ENCODE measurements around the gene CUL4A.

Gene CUL4A

DNA sequence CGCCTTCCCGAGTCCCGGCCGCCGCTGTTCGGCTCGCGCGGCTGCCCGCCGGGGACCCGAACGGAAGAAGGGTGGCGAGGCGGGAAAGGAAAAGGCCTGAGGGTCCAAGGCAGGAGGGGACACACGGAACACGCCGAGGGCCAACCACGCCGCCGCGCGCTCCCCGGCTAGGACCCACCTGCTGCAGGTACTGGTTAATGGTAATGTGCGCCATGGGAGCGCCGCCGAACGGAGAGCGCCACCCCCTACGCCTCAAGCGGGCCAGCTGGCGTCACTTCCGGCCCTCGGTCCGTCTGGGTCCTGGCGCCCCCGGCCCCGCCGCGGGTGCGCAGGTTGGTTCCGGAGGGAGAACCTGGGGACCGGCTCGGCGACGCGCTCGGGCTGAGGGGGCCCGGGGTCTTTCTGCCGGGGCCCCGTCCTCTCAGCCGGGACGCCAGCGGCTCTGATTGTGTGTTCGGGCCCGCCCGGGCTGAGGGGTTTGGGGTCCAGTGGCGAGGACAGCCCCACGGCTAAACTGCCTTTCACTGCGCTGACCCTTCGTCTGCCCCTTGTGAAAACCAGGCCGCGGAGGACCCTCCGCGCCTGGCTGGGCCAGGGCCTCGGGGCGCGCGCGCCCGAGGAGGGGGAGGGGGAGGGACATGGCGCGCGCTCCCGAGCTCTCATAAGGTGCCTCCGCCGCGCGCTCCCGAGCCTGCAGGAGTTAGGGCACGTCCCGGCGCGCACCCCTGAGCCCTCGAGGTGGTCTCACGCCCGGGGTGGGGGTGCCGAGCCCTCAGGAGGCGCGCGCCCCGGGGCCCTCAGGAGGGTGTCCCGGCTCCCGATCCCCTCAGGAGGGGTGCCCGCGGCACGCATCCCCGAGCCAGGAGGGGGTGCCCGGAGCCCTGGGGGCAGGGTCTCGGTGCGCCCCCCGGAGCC lies 735 bp upstream of the CUL4A start, which contains the start of gene PCID2:
Gene PCID2 (minus strand): TSS at position 249 of the 915 bp plus-strand sequence. CDS start 35 bp downstream, at position 214.
- DNase-seq (ENCODE audit: low spot score), result peak; percentile 95

DNA sequence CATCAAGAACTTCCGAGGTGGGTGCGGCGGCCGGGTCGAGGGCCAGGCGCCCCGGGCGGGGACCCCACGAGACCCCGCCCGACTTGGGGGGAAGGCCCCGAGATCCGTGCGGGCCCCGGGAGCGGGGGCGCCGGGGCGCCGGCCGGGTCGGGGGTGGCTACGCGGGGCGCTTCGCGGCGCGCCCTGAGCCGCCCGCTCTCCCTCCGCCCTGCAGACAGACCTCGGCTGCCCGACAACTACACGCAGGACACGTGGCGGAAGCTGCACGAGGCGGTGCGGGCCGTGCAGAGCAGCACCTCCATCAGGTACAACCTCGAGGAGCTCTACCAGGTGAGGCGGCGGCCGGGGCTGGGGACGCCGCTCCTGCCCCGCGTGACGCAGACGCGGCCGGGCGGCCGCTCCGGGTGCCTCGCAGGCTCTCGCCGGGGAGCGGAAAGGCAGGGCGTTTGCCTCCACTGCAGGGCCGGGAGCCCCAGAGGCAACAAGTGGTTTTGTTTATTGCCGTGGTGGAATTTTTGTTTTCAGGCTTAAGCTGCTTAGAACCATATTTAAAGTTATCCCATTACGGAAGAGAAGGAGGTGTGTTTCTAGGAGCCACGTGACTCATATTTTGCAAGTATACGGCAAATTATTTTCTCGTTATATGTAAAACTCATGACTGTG lies 477 bp downstream of the CUL4A start:
- DNase-seq (ENCODE audit: low spot score), result peak; percentile 80

DNA sequence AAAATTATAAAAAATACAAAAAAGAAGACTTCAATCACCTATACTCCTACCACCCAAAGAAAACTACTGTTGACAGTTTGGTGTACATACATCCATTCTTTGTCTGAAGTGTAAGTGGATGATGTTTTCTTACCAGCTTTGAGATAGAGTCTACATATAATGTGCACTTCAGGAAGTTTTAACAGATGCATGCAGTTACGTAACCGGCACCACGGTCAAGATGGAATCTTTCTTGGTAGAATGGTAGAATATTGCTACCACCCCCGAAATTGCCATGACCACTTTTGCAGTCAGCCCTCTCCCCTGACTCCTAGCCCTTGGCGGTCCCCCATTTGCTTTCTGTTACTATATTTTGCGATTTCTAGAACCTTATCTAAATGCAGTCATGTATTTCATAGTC lies 1.4 kb downstream of the CUL4A start:
- DNase-seq (ENCODE audit: low spot score), result peak; percentile 41

DNA sequence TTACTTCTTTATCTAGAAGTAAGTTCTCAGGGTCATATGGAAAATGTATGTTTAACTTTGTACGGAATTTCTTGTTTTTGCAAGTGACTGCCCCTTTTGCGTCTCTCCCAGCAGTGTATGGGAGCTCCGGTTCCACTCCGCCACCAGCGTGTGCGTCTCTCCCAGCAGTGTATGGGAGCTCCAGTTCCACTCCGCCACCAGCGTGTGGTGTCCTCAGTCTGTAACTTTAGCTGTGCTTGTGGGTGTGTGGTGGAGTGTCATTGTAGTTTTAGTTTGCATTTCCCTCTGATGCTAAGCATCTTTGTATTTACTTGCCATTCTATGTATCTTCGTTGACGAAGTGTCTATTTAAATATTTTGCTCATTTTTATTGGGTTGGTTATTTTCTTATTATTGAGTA lies 2.4 kb downstream of the CUL4A start:
- peak; percentile 62 for DNase-seq (ENCODE audit: low spot score)

DNA sequence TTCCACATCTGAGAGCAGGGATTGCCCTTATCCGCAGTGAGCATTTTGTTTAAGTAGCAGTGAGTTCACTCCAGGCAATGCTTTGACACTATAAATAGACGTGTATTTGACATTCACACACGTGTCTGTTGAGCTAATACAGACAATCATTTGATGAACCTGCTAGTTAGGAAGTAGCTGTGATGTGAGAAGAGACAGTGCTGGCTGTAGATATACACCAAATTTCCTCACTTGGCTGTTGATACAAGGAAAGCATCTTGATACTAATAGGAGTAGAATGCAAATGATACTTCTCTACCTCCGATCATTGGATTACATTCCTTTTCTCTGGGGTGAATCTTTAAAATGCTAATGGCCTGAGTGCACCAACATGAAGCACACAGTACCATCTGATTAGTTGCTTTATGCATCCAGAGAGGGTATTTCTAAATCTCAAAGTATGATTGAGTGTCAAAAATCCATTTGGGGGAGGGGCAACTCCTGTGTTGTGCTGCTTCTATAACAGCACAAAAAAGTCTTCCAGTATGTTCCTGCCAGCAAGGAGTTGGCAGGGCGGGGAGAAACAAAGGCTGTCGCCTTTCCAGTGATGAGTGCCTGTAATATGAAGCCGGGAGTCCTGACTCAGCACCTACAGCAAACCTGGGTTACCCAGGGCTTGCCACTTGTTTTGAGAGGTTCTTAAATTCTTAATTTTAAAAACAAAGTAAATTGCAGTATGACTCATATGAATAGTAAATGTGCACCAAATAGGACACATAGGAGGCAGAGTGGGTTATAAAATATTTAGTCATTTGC lies 7.0 kb downstream of the CUL4A start:
- peak; percentile 69 for DNase-seq (ENCODE audit: low spot score)

DNA sequence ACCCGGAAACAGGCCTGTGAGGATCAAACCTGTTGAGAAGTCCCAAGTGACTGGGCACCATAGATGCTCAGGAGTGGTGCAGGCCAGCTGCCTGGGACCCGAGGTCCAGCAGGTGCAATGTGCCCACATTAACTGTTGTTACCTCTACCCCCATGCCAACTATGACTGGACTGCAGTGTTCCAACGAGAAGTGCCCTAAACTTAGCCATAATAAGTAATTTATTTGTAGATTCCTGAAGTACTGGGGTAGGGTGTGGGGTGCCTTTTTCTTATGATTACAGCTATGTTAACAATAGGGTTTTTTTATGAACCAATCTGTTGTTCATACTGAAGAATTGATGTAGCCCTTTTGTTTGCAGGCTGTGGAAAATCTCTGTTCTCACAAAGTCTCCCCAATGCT lies 9.2 kb downstream of the CUL4A start:
- DNase-seq (ENCODE audit: low spot score), result no peak

DNA sequence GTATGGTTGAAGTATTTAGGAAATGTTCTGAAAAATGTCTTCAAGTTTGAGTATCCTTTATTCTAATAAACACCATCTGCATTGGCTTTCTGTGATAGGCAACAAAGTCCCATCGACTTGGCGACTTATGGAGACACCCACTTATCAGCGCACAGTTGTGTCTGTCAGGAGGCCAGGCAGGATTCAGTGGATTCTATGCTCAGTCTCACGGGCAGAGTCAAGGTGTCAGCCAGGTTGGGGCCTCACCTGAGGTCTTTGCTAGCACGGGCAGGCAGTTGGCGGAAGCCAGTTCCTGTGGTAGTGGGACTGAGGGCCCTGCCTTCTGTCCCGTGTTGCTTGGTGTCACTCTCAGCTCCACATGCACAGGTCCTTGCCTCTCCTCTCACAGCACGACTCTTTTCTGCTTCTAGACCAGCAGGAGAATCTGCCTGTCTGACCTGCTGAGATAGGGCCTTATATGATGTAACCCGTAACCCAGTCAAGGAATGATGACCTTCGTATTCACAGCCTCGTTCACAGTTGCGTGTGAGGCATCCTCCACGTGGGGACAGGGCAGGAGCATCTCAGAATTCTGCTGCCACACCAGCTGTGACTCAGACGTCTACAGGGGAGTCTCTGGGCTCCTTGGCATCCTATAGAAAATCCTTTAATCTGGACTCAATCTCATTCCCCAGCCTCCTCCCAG lies 10.0 kb downstream of the CUL4A start:
- peak; percentile 85 for DNase-seq (ENCODE audit: low spot score)

DNA sequence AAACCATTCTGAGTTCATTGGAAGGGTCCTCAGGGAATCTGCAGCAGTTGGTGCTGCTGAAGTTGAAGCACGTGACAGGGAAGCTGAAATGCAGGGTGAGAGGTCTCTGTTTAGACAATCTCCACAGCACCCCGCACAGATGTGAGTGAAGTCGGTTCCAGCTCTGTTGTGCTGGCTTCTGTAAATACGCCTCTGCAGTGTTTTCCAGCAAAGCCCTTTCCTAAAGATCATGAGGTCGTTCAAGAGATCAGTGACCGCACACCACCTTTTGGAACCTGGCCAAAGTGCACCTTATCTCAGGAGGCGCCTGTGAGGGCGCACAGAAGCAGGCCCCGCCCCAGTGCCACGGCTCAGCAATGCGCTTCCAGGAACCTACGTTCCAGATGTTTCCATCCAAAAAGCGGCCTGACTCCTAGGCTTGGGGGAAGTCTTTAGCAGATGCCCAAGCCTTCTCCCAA lies 10.8 kb downstream of the CUL4A start:
- peak; percentile 98 for DNase-seq (ENCODE audit: low spot score)

DNA sequence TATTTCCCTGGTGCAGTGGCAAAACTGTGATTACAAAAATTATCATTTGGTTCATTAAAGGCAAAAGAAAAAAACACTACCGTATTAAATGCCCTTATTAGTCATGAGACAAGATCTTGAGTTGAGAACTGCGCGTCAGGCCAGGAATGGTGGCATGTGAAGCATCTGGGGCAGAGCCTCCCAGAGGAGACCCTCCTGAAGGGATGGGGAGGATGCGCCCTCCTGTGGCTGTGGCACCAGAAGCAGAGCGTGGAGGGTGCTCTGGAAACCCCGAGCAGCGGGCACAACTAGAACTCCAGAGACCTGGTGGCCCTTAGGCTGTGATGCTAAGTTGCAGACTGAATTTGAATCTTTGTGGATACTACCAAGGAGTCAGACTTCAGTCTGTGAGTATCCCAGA lies 11.5 kb downstream of the CUL4A start:
- DNase-seq (ENCODE audit: low spot score), result no peak

DNA sequence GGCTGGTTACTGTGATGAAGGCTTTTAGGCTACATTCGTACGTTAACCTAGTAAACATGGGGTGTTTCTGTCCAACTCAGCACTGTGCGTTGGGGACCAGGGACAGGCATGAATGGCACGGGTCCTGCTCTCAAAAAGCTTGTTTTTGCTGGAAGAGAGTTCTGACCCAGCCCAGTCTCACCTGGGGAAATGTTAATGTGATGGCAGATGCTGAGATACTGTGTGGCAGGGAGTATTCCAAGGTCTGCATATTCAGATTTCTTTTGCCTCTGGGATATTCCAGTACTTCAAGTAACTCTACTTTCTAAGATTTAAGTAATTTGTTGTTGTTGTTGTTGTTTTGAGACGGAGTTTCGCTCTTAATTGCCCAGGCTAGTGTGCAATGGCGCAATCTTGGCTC lies 13.7 kb downstream of the CUL4A start:
- DNase-seq (ENCODE audit: low spot score), result no peak

DNA sequence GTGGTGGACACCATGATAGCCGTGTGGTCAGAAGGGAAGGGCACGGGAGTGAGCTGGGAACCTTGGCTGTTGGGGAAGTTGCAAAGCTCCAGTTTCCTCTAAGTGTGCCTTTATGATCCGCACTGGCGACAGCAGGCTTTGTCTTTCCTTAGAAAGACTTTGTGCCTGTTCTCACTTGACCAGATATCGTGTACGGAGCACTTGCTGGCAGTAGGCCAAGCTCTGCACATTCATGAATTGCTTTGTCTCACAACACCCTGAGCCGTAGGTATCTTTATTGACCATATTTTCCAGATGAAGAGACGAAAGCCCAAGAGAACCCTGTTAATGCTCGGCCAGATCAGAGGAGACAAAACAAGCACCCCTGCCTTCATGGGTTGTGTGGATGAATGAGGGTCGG lies 15.1 kb downstream of the CUL4A start:
- DNase-seq (ENCODE audit: low spot score), result no peak

DNA sequence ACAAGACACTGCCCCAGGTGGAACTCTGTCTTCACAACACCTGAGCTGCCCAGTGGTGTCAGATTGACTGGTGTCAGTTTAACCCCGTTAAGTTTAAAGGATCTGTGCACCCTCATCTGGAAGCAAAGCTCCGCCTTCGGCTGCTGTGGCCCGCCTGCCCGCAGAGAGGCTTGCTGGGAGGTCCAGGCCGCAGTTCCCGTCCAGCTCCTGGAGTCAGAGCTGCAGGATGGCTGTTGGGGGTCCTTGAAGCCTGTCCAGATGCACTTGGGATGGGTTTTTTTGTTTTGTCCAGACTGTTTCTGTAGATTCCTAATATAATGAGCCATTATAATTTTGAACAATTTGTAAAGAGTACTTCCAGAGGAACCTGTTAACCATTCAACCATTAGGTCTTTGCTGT lies 16.1 kb downstream of the CUL4A start:
- no peak for DNase-seq (ENCODE audit: low spot score)

DNA sequence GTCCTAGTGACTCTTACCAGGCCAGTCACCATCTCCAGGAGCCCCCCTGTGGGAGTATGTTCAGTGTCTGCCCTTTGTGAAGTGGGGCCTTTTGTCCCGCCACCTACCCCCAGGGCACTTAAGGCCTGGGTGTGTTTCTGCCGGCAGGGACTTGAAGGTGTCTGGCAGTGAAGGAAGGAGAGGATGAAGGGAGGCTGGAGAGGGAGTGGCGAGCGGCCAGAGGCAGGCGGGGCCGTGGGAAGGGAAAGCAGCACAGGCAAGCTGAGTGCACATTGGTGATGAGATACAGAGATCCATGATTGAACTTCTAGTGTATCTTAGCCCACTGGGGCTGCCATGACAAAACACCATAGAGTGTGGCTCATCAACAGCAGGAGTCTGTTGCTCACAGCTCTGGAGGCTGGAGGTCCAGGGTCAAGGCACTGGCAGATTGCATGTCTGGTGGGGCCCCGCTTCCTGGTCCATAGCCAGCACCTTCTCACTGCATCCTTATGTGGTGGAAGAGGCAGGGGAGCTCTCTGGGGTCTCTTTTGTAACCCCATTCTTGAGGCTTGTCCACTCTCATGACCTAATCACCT lies 17.5 kb downstream of the CUL4A start:
- DNase-seq (ENCODE audit: low spot score), result no peak

DNA sequence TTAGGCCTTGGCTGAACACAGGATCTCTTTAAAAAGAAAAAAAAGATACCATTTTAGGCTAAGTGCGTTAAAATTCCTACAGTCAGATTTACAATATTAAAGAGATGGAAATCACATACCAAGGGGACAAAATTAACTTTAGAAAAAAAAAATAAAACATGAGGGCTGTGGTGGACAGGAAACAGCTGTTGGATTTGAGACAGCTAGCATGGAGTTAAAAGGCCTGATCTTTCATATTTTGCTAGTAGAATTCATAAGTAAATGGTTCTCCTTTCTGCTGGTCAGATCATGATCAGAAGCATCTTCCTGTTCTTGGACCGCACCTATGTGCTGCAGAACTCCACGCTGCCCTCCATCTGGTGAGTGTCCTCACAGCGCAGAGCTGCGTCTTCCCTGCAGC lies 19.7 kb downstream of the CUL4A start:
- DNase-seq (ENCODE audit: low spot score), result no peak

DNA sequence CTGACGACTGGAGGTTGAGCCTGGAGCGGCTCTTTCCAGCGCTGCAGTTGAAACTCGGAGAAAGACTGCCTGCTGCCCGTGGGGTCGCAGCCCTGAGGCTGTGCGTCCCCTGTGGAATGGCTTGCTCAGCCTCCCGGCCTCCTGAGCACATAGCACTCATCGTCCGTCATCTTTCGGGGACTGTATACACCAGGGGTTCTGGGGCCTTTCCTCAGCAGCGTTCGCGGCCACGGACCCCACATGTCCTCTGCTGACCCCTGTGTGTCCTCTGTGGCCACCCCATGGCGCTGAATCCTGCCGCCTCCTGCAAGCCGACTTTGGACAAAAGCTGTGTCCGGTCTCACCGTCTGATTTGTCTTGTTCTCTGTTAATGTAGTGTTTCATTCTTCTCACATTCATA lies 20.4 kb downstream of the CUL4A start:
- DNase-seq (ENCODE audit: low spot score), result no peak

DNA sequence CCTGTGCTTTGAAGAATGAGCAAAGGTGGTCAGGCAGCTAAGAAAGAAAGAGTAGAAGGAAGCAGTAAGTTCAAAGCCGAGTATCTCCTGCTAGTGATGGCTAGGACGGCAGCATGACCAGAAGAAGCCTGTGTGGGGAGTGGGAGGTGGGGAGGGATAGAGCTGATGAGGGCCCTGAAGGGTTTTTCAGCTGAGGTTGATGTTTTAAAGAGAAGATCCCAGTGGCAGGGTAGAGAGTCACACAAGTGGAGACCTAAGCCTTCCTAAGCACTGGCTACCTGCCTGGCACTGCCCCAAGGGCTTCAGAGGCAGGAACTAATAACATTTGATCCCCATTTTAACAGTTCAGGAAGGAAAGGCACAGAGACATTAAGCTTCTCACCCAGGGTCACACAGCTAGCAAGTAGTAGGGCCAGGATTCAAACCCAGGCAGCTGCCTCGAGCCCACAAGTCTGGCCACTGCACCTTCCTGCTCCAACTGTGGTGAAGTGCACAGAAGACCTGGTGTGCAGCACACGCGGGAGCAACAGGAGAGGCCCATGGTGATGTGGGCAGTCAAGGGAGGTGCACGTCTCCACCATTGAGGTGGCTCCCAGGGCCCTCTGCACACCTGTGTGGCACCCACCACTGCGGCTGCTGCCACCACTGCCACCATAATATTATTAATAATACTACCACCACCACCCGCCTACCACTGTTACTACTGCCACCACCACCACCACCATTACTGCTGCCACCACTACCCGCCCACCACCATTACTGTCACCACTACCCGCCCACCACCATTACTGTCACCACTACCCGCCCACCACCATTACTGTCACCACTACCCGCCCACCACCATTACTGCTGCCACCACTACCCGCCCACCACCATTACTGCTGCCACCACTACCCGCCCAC lies 22.1 kb downstream of the CUL4A start:
- no peak for DNase-seq (ENCODE audit: low spot score)

DNA sequence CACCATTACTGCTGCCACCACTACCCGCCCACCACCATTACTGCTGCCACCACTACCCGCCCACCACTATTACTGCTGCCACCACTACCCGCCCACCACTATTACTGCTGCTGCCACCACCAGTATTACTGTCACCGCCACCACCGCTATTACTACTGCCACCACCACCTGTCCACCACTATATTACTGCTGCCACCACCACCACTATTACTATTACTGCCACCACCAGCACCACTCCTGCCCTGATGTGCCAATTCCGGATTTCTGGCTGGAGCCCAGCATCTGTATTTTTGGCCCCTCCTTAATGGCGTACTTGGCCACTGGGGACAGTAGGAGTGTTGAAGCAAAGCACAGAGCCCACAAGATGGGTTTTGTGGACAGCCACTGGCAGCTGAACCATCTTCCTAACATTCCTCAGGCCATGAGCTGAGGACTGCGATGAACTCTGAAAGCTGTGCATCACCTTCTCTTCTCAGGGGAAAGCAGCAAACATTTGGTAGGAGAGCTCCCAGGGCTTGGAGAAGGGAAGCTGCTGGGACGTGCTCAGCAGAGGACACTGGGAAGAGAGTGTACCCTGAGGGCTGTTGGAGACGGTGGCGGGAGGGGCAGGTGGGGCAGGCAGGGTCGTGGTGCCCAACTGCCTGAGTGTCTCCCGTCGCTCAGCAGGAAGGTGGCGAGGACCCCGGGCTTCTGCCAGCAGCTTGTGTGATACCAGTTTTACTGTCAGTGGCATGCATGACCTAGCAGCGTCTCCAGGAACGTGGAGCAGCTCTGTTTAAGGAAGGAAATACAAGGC lies 23.0 kb downstream of the CUL4A start:
- DNase-seq (ENCODE audit: low spot score), result no peak

DNA sequence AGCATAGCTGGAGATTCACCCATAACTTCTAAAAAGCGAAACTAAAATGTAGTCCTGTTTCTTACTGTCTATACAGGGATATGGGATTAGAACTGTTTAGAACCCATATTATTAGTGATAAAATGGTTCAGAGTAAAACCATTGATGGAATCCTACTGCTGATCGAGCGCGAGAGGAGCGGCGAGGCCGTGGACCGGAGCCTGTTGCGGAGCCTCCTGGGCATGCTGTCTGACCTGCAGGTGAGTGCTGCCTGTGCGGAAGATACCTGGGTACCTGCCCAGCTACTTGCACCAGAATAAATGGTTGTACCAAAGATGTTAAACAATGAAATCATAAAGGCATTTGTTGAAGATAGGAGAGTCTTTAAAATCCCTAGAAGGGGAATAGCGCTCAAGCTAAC lies 23.7 kb downstream of the CUL4A start:
- no peak for DNase-seq (ENCODE audit: low spot score)

DNA sequence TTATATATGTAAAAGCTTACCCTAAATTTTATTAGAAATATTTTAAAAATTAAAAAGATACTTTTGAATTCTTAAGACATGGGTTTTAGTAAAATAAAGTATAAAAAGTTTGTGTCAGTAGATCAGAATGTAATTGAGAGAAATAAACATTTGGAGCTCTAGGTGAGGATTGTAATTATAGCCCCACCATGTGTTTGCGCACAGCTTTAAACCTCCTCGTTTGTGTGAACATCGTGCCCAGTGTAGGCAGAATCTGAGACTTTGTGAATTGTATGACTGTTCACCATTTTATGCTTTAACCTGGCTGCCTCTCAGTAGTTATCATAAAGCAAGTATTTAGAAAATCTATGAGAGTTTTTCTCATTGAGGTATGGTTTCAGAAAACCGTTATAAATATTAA lies 29.1 kb downstream of the CUL4A start:
- peak; percentile 84 for DNase-seq (ENCODE audit: low spot score)

DNA sequence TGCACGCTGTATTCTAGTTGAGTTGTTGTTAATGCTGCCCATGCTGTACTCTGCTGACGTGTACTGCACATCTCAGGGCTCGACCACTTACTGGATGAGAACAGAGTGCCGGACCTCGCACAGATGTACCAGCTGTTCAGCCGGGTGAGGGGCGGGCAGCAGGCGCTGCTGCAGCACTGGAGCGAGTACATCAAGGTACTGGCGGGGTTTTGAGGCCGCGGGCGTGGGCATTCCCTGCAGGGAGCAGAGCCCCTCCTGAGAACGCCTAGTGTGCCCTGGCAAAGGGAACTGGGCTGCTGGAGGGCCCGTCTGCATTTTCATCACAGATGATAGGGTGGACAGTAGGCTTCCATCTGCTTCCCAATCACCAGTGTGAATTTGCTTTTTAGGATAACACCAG lies 29.9 kb downstream of the CUL4A start:
- DNase-seq (ENCODE audit: low spot score), result no peak

Data from hematopoietic multipotent progenitor cell treated with erythropoietin and hydrocortisone succinate and interleukin-3 and kit ligand, for 17 days (in vitro differentiated cells).